ENCODE measurements around the gene NSMF.

DNA sequence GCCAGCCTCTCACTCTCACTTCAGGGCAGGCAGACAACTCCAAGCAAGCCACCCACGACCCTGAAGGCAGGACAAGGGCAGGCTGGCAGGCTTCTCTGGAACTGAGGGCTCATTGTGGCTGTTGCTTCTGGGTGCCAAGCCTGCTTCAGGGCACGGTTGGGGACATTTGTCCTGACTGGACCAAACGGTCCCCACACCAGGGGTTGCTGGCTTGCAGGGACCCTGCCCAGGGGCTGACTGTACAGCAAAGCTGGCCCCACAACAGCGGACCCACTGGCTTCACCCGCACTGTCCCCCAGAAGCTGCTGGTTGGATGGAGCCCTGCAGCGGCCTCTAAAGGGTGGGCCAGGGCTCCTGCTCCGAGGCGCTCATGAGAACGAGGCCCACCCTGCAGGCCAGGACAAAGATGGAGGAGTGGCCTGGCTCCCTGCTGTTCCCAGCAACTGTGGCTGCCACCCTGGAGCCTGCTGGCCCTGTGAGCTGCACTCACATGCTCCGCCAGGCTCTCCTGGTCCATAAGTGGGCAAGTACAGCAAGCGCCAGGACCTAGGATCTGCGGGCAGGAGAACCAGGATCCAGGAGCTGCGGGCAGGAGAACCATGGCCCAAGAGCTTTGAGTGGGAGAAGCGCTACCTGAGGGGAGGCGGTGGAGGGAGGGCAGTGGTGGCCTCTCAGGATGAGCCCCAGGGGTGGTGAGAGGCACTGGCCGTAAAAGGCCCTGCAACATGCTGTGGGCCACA lies 34.4 kb upstream of the NSMF start:
- TF ChIP-seq CTCF (IDR thresholded peaks at IDR 0.05) (no peak), POLR2A (IDR thresholded peaks at IDR 0.05) (no peak)

All from thyroid gland (tissue), 4 donors.